NCI-H1436 (cell line): ENCODE results near the gene NIN.

ENCODE experiments used
- DNase-seq: peaks from one replicate; lab custom pipeline; 2025; lab: John Stamatoyannopoulos, UW

Gene NIN

GRCh38 chr14:50830932-50831725 lies at the start of gene NIN:
NIN (minus strand) TSS chr14:50831162; CDS start chr14:50822056, 9,106 bp downstream.
- peak; percentile 69 for DNase-seq

GRCh38 chr14:50875359-50876070 lies 44.6 kb upstream of the NIN start:
- DNase-seq = no peak

- DNase-seq = no peak
These were observed 43.8 kb upstream of the NIN start for GRCh38 chr14:50874757-50875156.

GRCh38 chr14:50871914-50872732 lies 41.2 kb upstream of the NIN start, which contains the start of gene ABHD12B:
ABHD12B (plus strand) TSS chr14:50872053; CDS start chr14:50872175, 122 bp downstream.
- no peak for DNase-seq

- no peak for DNase-seq
These were observed 40.3 kb upstream of the NIN start for GRCh38 chr14:50871228-50871627.

- no peak for DNase-seq
These were observed 34.6 kb upstream of the NIN start for GRCh38 chr14:50865391-50866076.

GRCh38 chr14:50864946-50865345 lies 34.0 kb upstream of the NIN start:
- DNase-seq = no peak

- no peak for DNase-seq
These were observed 33.3 kb upstream of the NIN start for GRCh38 chr14:50864237-50864636.

- DNase-seq = no peak
These were observed 31.1 kb upstream of the NIN start for GRCh38 chr14:50862036-50862570.

- peak; percentile 86 for DNase-seq
These were observed 29.6 kb upstream of the NIN start for GRCh38 chr14:50860478-50861086.

- no peak for DNase-seq
These were observed 28.3 kb upstream of the NIN start for GRCh38 chr14:50859296-50859624.

- no peak for DNase-seq
These were observed 25.7 kb upstream of the NIN start for GRCh38 chr14:50856660-50857059.

- DNase-seq = no peak
These were observed 24.6 kb upstream of the NIN start for GRCh38 chr14:50855558-50855957.

- no peak for DNase-seq
These were observed 23.6 kb upstream of the NIN start for GRCh38 chr14:50854521-50854920.

- no peak for DNase-seq
These were observed 22.9 kb upstream of the NIN start for GRCh38 chr14:50853891-50854290.

GRCh38 chr14:50846226-50846880 lies 15.4 kb upstream of the NIN start:
- no peak for DNase-seq

GRCh38 chr14:50845166-50845565 lies 14.2 kb upstream of the NIN start:
- DNase-seq = no peak

- DNase-seq = no peak
These were observed 13.4 kb upstream of the NIN start for GRCh38 chr14:50844391-50844790.

GRCh38 chr14:50839691-50840090 lies 8.7 kb upstream of the NIN start:
- DNase-seq = no peak

- no peak for DNase-seq
These were observed 8.1 kb upstream of the NIN start for GRCh38 chr14:50839048-50839447.
